Bronchial epithelial cell (primary cell): ENCODE data around the gene NSUN3. TPM values are rescaled to one million over a fixed set of nuclear protein-coding genes. Genes with fewer than 3 reads are reported as not detected.
"Not testable (repeated sequence)": the region's sequence is repeated elsewhere in the genome, so short reads cannot be mapped to it uniquely, and the experiment has no call there.

Experiments used
- DNase-seq: peaks from one replicate; pipeline ENCODE4 v3.0.0-alpha.2; 2010; ENCODE audit warnings: low read depth
- FAIRE-seq: peaks from 2 replicates; lab custom pipeline; 2011; peaks lifted over from hg19 to GRCh38; lab: Jason Lieb, UNC
- H3K27me3 ChIP-seq: 2 replicates; pipeline ENCODE4 v1.5.1; 2011; ENCODE audit warnings: low read length; ENCODE audit not compliant: control insufficient read depth, insufficient read depth
- H3K36me3 ChIP-seq: 2 replicates; pipeline ENCODE4 v1.5.1; 2011; ENCODE audit warnings: low read length; ENCODE audit not compliant: control insufficient read depth, insufficient read depth
- H3K4me3 ChIP-seq: 2 replicates; pipeline ENCODE4 v1.5.1; 2011; ENCODE audit warnings: mild to moderate bottlenecking, low read depth, low read length, control low read depth
- CTCF ChIP-seq: IDR thresholded peaks from 2 replicates; pipeline ENCODE4 v1.5.1; 2011; ENCODE audit warnings: mild to moderate bottlenecking, moderate library complexity, low read length, control low read depth, inconsistent platforms; ENCODE audit not compliant: insufficient read depth, severe bottlenecking
- total RNA-seq: library from RNA; depleted of rRNA; stranded (reverse); fragments of >200 nt; gene quantifications from 2 replicates; pipeline ENCODE4 v1.2.1, GENCODE V29; 2014

NSUN3 gene
- total RNA-seq, 1 donor from 2014 or later = 7.9 TPM

GRCh38 chr3:94026623-94027022, 36.2 kb upstream of the NSUN3 start:
- Histone ChIP-seq H3K27me3 (no peaks in the 10 kb centered on the region), H3K4me3 (no peak overlapping the region), H3K36me3 (no peaks in the 10 kb centered on the region)
- no peak for TF ChIP-seq CTCF
- DNase-seq (no peak), FAIRE-seq (no peak)

- DNase-seq = peak; percentile 91
- TF ChIP-seq CTCF = no peak
- H3K4me3 ChIP-seq = peak within 1 kb of the TSS; percentile 55
- no peaks in the 10 kb centered on the region for H3K36me3 ChIP-seq
- H3K27me3 ChIP-seq = no peaks in the 10 kb centered on the region
- no peak for FAIRE-seq
Observed at GRCh38 chr3:94028093-94028837, 34.6 kb upstream of the NSUN3 start, which contains the start of gene STX19. Gene STX19 (minus strand): TSS chr3:94028597. CDS start chr3:94015269, 13,328 bp downstream.

GRCh38 chr3:94036909-94037507, 25.9 kb upstream of the NSUN3 start:
- FAIRE-seq = no peak
- H3K27me3 ChIP-seq = no peaks in the 10 kb centered on the region
- no peak overlapping the region for H3K4me3 ChIP-seq
- H3K36me3 ChIP-seq = no peaks in the 10 kb centered on the region
- peak; percentile 65 for TF ChIP-seq CTCF
- peak; percentile 49 for DNase-seq

GRCh38 chr3:94043285-94043684, 19.6 kb upstream of the NSUN3 start:
- no peak for DNase-seq
- Histone ChIP-seq H3K4me3 (no peak overlapping the region), H3K27me3 (no peaks in the 10 kb centered on the region), H3K36me3 (no peaks in the 10 kb centered on the region)
- no peak for FAIRE-seq
- TF ChIP-seq CTCF = no peak

- DNase-seq, H3K4me3 ChIP-seq, H3K27me3 ChIP-seq, FAIRE-seq, H3K36me3 ChIP-seq: not testable (repeated sequence)
Observed at GRCh38 chr3:94044100-94044936, 18.5 kb upstream of the NSUN3 start.

GRCh38 chr3:94046533-94046932, 16.3 kb upstream of the NSUN3 start:
- H3K36me3 ChIP-seq = no peaks in the 10 kb centered on the region
- DNase-seq (no peak), FAIRE-seq (no peak)
- H3K27me3 ChIP-seq = no peaks in the 10 kb centered on the region
- TF ChIP-seq CTCF = no peak
- H3K4me3 ChIP-seq = no peak overlapping the region
